Left ventricle myocardium inferior (tissue), 1 donor: ENCODE data around the gene CD58. TPM values are rescaled to one million over a fixed set of nuclear protein-coding genes. Genes with fewer than 3 reads are reported as not detected.

Experiments used
- DNase-seq: peaks from one replicate; pipeline ENCODE4 v3.0.0-alpha.2; 2020
- H3K27ac ChIP-seq: fragments of 200-600 bp; replicated peaks from 2 replicates; pipeline ENCODE4 v1.8.0; 2021
- H3K27me3 ChIP-seq: fragments of 200-600 bp; 2 replicates; pipeline ENCODE4 v1.8.0; 2021; ENCODE audit warnings: low read depth
- H3K36me3 ChIP-seq: fragments of 200-600 bp; 2 replicates; pipeline ENCODE4 v1.8.0; 2021
- H3K4me1 ChIP-seq: fragments of 200-600 bp; 2 replicates; pipeline ENCODE4 v1.8.0; 2021
- H3K4me3 ChIP-seq: fragments of 200-600 bp; 2 replicates; pipeline ENCODE4 v1.8.0; 2021; ENCODE audit warnings: mild to moderate bottlenecking, moderate library complexity
- H3K9me3 ChIP-seq: fragments of 200-600 bp; replicated peaks from 2 replicates; pipeline ENCODE4 v1.8.0; 2021
- CTCF ChIP-seq: fragments of 200-600 bp; IDR thresholded peaks from 2 replicates; pipeline ENCODE4 v1.8.0; 2021; ENCODE audit warnings: antibody characterized with exemption, mild to moderate bottlenecking, borderline replicate concordance
- intact Hi-C: fragments of 100-400 bp; cut with micrococcal nuclease; formaldehyde crosslinking; loops from one replicate; pipeline ENCODE4 v1.11.0; 2022
- microRNA-seq: library from miRNA; unstranded; fragments of <30 nt; microRNA quantifications from one replicate; pipeline ENCODE4 v1.2.0, GENCODE V29; 2020
- total RNA-seq: library from RNA; stranded (reverse); fragmentation: NEBNext Ultra II Directional; extraction: Animal tissue kit (Norgen Biotek cat#: 25700); gene quantifications from one replicate; pipeline ENCODE4 v1.2.1, GENCODE V29; 2021
- donor health status: DM: no; HTN: yes; CAD: no; lungs with severe emphysema.

Gene CD58
- total RNA-seq, 1 donor from 2014 or later = 32.2 TPM

- no peaks in the 10 kb centered on the region for H3K9me3 ChIP-seq
- intact Hi-C loops = no loop called here
- no peaks in the 10 kb centered on the region for H3K27me3 ChIP-seq
- H3K27ac ChIP-seq = no peak overlapping the region
- H3K36me3 ChIP-seq = no peaks in the 10 kb centered on the region
- H3K4me1 ChIP-seq = peaks cover 7% of the 10 kb centered on the region
- no peak overlapping the region for H3K4me3 ChIP-seq
- TF ChIP-seq CTCF = no peak
- no peak for DNase-seq
These were observed 100.2 kb downstream of the CD58 start for GRCh38 chr1:116470671-116471070.

GRCh38 chr1:116466810-116467557 is 103.8 kb downstream of the CD58 start:
- TF ChIP-seq CTCF = no peak
- Histone ChIP-seq H3K4me3 (no peak overlapping the region), H3K4me1 (no peaks in the 10 kb centered on the region), H3K27ac (no peak overlapping the region), H3K36me3 (no peaks in the 10 kb centered on the region), H3K27me3 (no peaks in the 10 kb centered on the region), H3K9me3 (no peaks in the 10 kb centered on the region)
- intact Hi-C loops = no loop called here
- DNase-seq = no peak

GRCh38 chr1:116465845-116466685 is 104.8 kb downstream of the CD58 start:
- TF ChIP-seq CTCF = no peak
- H3K27ac ChIP-seq = no peak overlapping the region
- no peaks in the 10 kb centered on the region for H3K4me1 ChIP-seq
- no peaks in the 10 kb centered on the region for H3K9me3 ChIP-seq
- H3K27me3 ChIP-seq = no peaks in the 10 kb centered on the region
- no peak for DNase-seq
- H3K36me3 ChIP-seq = no peaks in the 10 kb centered on the region
- intact Hi-C loops = no loop called here
- H3K4me3 ChIP-seq = no peak overlapping the region

GRCh38 chr1:116465477-116465844 is 105.4 kb downstream of the CD58 start:
- no peaks in the 10 kb centered on the region for H3K9me3 ChIP-seq
- H3K27ac ChIP-seq = no peak overlapping the region
- no peaks in the 10 kb centered on the region for H3K36me3 ChIP-seq
- no peaks in the 10 kb centered on the region for H3K27me3 ChIP-seq
- no peak overlapping the region for H3K4me3 ChIP-seq
- intact Hi-C loops = no loop called here
- no peak for TF ChIP-seq CTCF
- H3K4me1 ChIP-seq = no peaks in the 10 kb centered on the region
- no peak for DNase-seq

Small RNAs within 50 kb of the gene (microRNA-seq; reads per million reads assigned to microRNA genes)
- gene MIR548AC = not detected

Other genes with a start within 250 kb of the CD58 start
- gene ATP1A1, start 197.8 kb downstream of the CD58 start, total RNA-seq = 230 TPM
- gene IGSF3, start 96.7 kb upstream of the CD58 start, total RNA-seq = 19.9 TPM
- gene CD2, start 183.4 kb upstream of the CD58 start, total RNA-seq = 0.36 TPM